Left ventricle myocardium inferior (tissue), 1 donor: Measurements from ENCODE around the gene NAV2. TPM values are rescaled to one million over a fixed set of nuclear protein-coding genes. Genes with fewer than 3 reads are reported as not detected.
A peak's percentile ranks its signal among the peaks of the same experiment; 100 is the strongest.

Source experiments
- DNase-seq: peaks from one replicate; pipeline ENCODE4 v3.0.0-alpha.2; 2020
- H3K27ac ChIP-seq: fragments of 200-600 bp; replicated peaks from 2 replicates; pipeline ENCODE4 v1.8.0; 2021
- H3K27me3 ChIP-seq: fragments of 200-600 bp; 2 replicates; pipeline ENCODE4 v1.8.0; 2021; ENCODE audit warnings: low read depth
- H3K36me3 ChIP-seq: fragments of 200-600 bp; 2 replicates; pipeline ENCODE4 v1.8.0; 2021
- H3K4me1 ChIP-seq: fragments of 200-600 bp; 2 replicates; pipeline ENCODE4 v1.8.0; 2021
- H3K4me3 ChIP-seq: fragments of 200-600 bp; 2 replicates; pipeline ENCODE4 v1.8.0; 2021; ENCODE audit warnings: mild to moderate bottlenecking, moderate library complexity
- H3K9me3 ChIP-seq: fragments of 200-600 bp; replicated peaks from 2 replicates; pipeline ENCODE4 v1.8.0; 2021
- intact Hi-C: fragments of 100-400 bp; cut with micrococcal nuclease; formaldehyde crosslinking; loops from one replicate; pipeline ENCODE4 v1.11.0; 2022
- total RNA-seq: library from RNA; stranded (reverse); fragmentation: NEBNext Ultra II Directional; extraction: Animal tissue kit (Norgen Biotek cat#: 25700); gene quantifications from one replicate; pipeline ENCODE4 v1.2.1, GENCODE V29; 2021
- TF ChIP-seq, protein P1 (sequence below): fragments of 200-600 bp; IDR thresholded peaks from 2 replicates; pipeline ENCODE4 v1.8.0; 2021; ENCODE audit warnings: antibody characterized with exemption, mild to moderate bottlenecking, borderline replicate concordance
- donor health status: DM: no; HTN: yes; CAD: no; lungs with severe emphysema.

The NAV2 gene
- total RNA-seq, 1 donor from 2014 or later, result 14.3 TPM

- intact Hi-C loops, result no loop called here
- TF ChIP-seq, protein P1, sequence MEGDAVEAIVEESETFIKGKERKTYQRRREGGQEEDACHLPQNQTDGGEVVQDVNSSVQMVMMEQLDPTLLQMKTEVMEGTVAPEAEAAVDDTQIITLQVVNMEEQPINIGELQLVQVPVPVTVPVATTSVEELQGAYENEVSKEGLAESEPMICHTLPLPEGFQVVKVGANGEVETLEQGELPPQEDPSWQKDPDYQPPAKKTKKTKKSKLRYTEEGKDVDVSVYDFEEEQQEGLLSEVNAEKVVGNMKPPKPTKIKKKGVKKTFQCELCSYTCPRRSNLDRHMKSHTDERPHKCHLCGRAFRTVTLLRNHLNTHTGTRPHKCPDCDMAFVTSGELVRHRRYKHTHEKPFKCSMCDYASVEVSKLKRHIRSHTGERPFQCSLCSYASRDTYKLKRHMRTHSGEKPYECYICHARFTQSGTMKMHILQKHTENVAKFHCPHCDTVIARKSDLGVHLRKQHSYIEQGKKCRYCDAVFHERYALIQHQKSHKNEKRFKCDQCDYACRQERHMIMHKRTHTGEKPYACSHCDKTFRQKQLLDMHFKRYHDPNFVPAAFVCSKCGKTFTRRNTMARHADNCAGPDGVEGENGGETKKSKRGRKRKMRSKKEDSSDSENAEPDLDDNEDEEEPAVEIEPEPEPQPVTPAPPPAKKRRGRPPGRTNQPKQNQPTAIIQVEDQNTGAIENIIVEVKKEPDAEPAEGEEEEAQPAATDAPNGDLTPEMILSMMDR, result no peak
- no peaks in the 10 kb centered on the region for H3K9me3 ChIP-seq
- H3K4me1 ChIP-seq, result peaks cover 47% of the 10 kb centered on the region
- no peaks in the 10 kb centered on the region for H3K36me3 ChIP-seq
- H3K4me3 ChIP-seq, result no peak overlapping the region
- no peak overlapping the region for H3K27ac ChIP-seq
- no peaks in the 10 kb centered on the region for H3K27me3 ChIP-seq
- no peak for DNase-seq
These were observed 309.2 kb downstream of the NAV2 start for GRCh38 chr11:20021771-20022362.

DNA sequence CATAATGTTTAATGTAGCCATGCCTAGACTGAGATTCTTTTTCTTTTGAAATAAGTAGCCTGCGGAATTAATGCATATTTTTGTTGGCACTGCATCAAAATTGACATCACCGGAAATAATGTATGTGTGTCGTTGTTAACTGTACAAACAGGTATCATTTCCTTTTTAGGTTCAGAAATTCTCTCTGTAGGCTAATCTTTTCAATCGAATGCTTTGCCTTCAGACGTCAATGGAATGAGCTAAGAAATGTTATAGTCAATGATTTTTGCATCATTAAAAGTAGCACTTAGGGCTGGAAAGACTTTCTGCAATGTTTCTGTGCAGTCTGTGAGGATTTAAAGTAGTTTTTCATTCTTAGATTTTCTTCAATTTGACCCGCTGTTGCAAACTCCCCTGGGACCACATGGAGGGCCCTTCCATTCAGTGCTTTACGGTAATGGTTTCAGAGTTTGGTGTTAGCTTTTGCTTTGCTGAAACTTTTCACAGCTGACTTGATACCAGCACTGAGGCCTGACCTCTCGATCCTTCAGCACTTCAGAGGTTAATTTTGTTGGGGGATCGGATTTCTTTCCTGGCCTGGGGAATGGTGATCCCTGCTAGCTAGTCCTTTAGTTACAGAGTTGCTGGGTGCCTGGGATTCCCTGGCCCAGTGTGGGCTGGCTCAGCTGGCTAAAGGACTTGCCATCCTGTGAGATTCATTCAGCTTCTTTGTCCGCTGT lies 309.9 kb downstream of the NAV2 start:
- TF ChIP-seq, protein P1, result no peak
- Histone ChIP-seq H3K4me3 (no peak overlapping the region), H3K27me3 (no peaks in the 10 kb centered on the region), H3K36me3 (no peaks in the 10 kb centered on the region), H3K4me1 (peaks cover 47% of the 10 kb centered on the region), H3K9me3 (no peaks in the 10 kb centered on the region), H3K27ac (peak overlapping the region; percentile 18)
- intact Hi-C loops, result no loop called here
- no peak for DNase-seq

DNA sequence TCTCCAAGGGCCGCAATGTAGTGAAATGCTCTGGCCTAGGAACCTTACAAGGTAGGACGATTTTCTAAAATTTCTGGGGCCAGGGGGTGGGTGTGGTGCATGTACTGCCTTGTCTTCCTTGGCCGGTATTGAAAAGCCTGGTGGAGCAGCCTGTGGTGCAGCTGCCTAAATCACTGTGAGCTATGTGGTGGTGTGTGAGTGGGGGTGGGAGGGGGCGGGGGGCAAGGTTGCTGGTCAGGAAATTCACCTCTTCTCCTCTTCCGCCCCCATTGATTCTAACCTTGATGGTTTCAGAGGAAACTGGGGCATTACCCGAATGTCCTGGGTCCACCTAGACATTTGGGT lies 310.4 kb downstream of the NAV2 start:
- Histone ChIP-seq H3K4me1 (peaks cover 48% of the 10 kb centered on the region), H3K27me3 (no peaks in the 10 kb centered on the region), H3K9me3 (no peaks in the 10 kb centered on the region), H3K4me3 (no peak overlapping the region), H3K36me3 (no peaks in the 10 kb centered on the region), H3K27ac (peak overlapping the region; percentile 18)
- no peak for DNase-seq
- intact Hi-C loops, result no loop called here
- TF ChIP-seq, protein P1, result no peak

DNA sequence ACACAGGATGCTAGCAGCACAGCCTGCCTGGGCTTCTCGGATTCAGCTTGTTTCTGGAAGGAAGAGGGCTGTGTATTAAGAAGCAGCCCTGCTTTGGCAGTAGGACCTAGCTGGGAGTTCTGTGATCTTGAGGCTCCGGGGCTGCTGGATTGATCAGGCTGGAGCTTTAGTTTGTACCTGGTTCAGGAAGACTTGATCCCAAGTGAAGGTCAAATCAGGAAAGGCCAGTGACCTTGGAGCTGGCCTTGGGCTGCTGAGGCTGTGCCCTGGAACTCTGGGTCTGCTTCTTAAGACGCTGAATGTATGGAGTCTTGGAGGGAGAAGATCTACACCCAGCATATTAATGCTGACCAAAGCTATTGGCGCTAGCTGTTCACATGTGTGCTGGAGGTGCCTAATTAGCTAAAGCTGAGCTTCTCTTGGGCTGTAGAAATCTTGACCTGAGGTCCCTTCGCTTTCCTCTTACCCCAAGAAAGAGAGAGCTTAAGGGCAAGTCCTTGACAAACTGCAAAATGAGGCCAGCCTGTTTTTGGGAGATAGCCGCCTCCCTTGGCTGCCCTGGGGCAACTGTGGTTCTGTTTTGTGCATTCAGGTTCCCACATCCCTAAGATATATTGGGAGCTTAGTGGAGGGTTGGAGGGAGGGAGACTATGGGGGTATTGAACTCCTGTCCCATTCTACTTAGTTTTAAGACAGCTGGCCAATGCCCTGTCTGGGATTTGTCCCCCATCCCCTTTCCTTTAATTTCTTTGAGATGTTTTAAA lies 311.7 kb downstream of the NAV2 start:
- no peak for DNase-seq
- TF ChIP-seq, protein P1, result no peak
- Histone ChIP-seq H3K4me1 (peaks cover 60% of the 10 kb centered on the region), H3K36me3 (no peaks in the 10 kb centered on the region), H3K27me3 (no peaks in the 10 kb centered on the region), H3K27ac (peak overlapping the region; percentile 3), H3K4me3 (no peak overlapping the region), H3K9me3 (no peaks in the 10 kb centered on the region)
- intact Hi-C loops, result no loop called here

DNA sequence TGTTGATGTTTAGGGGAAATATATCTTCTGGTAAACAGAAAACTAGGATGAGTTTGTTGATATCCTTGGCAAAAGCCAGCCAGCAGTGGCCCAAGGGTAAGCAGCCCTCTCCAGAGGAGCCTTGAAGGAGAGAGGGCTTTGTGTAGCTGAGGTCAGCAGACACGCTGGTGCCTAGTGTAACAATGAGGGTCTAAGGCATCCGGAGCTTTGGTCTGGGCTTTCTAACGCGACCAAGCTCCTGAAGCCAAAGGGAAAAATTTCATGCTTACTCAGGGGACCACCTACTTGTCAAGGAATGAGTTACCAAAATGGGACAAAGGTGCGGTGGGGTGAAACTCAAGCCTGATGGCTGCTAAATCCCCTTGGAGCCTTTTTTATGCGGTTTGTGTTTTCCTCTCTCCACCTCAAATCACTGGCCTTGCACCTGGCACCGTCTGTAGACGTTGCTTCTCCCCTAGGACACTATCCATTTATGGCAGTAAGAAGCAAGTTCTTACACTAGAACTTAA lies 312.7 kb downstream of the NAV2 start:
- H3K27ac ChIP-seq, result no peak overlapping the region
- peaks cover 65% of the 10 kb centered on the region for H3K4me1 ChIP-seq

More for the DNA sequence above, 312.7 kb downstream of the NAV2 start:
- no peak overlapping the region for H3K4me3 ChIP-seq
- no peak for DNase-seq
- TF ChIP-seq, protein P1, result no peak
- no peaks in the 10 kb centered on the region for H3K9me3 ChIP-seq
- intact Hi-C loops, result no loop called here
- H3K36me3 ChIP-seq, result no peaks in the 10 kb centered on the region
- no peaks in the 10 kb centered on the region for H3K27me3 ChIP-seq
